ENCODE results near the gene TPPP3. TPM values are rescaled to one million over a fixed set of nuclear protein-coding genes. Genes with fewer than 3 reads are reported as not detected.

TPPP3 gene
- total RNA-seq, 4 donors from 2014 or later = 5.7 to 13.6 (median 9.9) TPM

DNA sequence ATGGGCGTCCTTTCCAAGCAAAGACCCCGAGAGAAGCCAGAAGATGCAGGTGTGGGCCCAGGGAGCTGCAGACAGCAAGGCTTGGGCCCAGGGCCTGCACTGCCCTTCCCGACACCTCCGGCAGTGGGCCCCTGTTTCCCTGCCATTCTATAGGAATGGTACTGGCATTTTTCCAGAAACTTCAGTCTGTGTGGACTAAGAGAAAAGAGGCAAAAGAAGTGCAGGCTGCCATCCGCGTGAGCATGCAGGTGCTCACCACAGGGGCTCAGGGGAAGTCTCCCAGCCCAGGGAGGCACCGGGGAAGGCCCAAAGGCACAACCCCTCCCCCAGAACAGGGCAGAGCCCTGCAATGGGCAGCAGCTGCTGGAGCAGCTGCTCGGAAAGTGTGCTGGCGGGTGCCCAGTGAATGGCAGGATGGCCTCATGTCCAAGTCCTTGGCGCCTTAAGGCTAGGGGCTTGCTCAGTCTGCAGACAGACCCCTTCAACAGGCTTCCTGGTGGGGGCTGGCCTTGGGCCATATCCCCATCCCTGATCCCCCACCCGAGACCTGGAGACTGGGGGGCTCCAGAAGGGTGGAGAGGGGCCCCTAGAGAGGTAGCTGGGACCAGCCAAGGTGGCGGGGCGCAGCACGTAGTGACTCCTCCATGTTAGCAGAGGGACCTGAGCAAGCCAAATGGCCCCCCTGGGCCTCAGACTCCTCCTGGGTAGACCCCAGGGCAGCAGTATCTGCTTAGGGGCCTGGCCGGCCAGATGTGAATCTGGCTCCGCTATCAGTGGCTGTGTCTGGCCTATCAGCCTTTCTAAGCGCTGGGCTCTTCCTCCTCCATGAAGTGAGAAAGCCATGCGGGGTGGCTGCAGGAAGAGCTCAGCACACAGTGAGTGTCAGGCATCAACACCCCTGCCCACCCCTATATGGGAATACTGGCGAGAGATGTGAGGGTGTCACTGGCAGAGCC lies 6.7 kb upstream of the TPPP3 start:
- 67 to 68% methylated on average over 15 to 19 of the region's 19 CpGs for WGBS, 2 donors
- no peak for DNase-seq (ENCODE audit: low spot score in 2 of 2)
- peaks cover 0 to 50% (median 30%) of the 10 kb centered on the region in 4 donors for H3K4me1 ChIP-seq
- no peaks in the 10 kb centered on the region for H3K27me3 ChIP-seq
- TF ChIP-seq, protein P1, sequence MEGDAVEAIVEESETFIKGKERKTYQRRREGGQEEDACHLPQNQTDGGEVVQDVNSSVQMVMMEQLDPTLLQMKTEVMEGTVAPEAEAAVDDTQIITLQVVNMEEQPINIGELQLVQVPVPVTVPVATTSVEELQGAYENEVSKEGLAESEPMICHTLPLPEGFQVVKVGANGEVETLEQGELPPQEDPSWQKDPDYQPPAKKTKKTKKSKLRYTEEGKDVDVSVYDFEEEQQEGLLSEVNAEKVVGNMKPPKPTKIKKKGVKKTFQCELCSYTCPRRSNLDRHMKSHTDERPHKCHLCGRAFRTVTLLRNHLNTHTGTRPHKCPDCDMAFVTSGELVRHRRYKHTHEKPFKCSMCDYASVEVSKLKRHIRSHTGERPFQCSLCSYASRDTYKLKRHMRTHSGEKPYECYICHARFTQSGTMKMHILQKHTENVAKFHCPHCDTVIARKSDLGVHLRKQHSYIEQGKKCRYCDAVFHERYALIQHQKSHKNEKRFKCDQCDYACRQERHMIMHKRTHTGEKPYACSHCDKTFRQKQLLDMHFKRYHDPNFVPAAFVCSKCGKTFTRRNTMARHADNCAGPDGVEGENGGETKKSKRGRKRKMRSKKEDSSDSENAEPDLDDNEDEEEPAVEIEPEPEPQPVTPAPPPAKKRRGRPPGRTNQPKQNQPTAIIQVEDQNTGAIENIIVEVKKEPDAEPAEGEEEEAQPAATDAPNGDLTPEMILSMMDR (IDR thresholded peaks at IDR 0.05) = peak in 1 of 5 experiments; percentile 33
- TF ChIP-seq POLR2A (IDR thresholded peaks at IDR 0.05) = no peak
- H3K27ac ChIP-seq = peak overlapping the region in 1 of 4 donors; percentile 28
- no peak overlapping the region for H3K4me3 ChIP-seq
- peaks cover 0 to 15% (median 0%) of the 10 kb centered on the region in 3 donors for H3K36me3 ChIP-seq
- no peaks in the 10 kb centered on the region for H3K9me3 ChIP-seq

DNA sequence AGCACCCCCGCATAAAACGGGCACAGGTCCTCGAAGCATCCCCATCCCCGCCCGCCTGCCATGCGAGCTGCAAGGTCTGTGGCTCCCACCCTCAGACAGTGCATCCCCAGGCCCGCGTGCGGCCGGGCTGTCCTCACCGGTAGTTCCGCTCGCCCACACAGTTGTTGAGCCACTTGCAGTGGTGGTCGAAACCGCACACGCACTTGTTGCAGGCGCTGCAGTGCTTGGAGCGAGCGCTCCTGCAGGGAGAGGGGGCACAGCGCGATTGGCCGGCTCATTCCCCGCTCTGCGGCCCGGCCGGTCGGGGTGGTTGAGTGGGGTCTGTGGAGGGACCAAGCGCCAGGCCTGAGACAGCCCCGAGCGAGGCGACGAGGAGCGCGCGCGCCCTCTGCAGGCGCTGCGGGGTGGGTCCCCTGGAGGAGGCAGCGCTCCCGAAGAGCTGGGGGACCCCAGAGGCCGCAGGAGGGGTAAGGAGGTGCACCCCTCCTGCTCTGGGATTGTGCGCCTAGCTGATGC lies 6.0 kb upstream of the TPPP3 start:
- TF ChIP-seq, protein P1 (IDR thresholded peaks at IDR 0.05) = peak; percentile 75 to 84 (median 83)
- TF ChIP-seq POLR2A (IDR thresholded peaks at IDR 0.05) (no peak), EP300 (IDR thresholded peaks at IDR 0.05) (no peak)
- Histone ChIP-seq H3K4me3 (peak overlapping the region in 1 of 4 donors; percentile 19), H3K27ac (peak overlapping the region in 1 of 4 donors; percentile 28), H3K9me3 (no peaks in the 10 kb centered on the region), H3K27me3 (no peaks in the 10 kb centered on the region), H3K4me1 (peaks cover 0 to 55% (median 31%) of the 10 kb centered on the region in 4 donors), H3K36me3 (peaks cover 0 to 7% (median 0%) of the 10 kb centered on the region in 3 donors)
- no peak for DNase-seq (ENCODE audit: low spot score in 2 of 2)
- 10 to 13% methylated on average over 29 to 38 of the region's 42 CpGs for WGBS, 2 donors

DNA sequence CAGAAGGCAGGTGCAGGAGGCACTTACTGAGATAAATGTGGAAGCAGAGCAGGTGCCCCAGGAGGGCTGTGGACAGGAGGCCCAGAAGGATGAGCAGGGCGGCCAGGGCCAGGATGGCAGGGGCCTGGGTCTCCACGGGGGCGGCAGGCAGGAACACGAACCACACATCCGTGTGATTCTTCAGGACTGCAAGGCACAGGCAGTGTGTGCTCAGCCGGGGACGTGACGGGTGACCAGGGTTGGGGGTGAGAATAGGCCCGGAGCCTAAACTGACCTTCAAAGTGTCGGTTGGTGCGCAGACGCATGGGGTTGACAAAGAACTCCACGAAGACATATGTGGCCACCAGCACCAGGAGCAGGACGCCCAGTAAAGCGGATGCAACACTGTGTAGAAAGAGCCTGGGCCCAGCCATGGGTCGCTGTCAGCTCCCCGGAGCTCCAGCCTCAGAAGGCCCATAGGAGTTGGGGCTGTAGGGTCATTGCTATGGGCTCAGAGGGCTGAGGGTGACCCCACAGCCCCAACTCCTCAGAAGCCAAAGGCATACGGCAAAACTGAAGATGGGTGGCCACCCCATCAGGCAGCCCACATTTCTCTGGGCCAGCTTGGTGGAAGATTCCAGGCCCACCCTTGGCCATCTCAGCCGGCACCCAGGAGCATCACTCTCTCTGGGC lies 5.4 kb upstream of the TPPP3 start:
- Histone ChIP-seq H3K4me1 (peaks cover 0 to 61% (median 35%) of the 10 kb centered on the region in 4 donors), H3K27me3 (no peaks in the 10 kb centered on the region), H3K27ac (peak overlapping the region in 1 of 4 donors; percentile 85), H3K36me3 (peaks cover 0 to 1% (median 0%) of the 10 kb centered on the region in 3 donors), H3K9me3 (no peaks in the 10 kb centered on the region), H3K4me3 (no peak overlapping the region)
- 86% methylated on average over 18 to 19 of the region's 19 CpGs for WGBS, 2 donors
- TF ChIP-seq, protein P1 (IDR thresholded peaks at IDR 0.05) = no peak
- TF ChIP-seq EP300 (IDR thresholded peaks at IDR 0.05) (no peak), POLR2A (IDR thresholded peaks at IDR 0.05) (no peak)
- no peak for DNase-seq (ENCODE audit: low spot score in 2 of 2)

DNA sequence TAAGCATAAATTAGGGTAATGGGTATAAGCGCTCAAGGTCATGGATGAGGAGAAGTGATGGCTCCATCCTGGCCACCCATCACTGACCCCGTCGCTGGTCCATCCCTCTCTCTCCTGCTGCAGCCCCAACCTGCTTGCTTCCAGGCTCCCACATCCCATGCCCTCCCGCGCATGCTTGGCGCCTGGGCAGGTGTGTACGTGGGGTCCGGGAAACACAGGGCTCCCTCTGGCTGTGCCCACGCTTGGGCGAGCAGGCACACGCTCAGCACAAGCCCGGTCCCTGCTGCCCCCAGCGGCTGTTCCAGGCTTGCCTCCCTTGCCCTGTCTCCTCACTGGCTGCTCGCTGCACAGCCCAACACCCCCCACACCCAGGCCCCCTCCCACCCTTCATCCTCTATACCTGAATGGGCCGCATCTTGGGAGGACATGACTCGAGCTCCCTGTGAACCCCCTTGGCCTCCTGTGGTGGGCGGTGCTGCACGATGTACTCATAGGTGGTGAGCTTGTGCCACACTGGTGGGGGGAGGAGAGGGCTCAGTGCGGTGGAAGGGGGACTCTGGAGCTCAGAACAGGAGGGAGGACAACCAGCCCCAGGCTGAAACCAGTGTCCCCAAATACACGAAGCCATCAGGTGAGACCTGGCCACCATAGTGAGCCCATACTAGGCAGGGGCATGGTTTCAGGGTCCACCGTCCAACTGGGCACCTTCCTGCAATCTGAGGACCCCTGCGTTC lies 4.7 kb upstream of the TPPP3 start:
- Histone ChIP-seq H3K36me3 (no peaks in the 10 kb centered on the region), H3K4me3 (no peak overlapping the region), H3K27me3 (no peaks in the 10 kb centered on the region), H3K9me3 (no peaks in the 10 kb centered on the region), H3K4me1 (peaks cover 0 to 68% (median 42%) of the 10 kb centered on the region in 4 donors), H3K27ac (peak overlapping the region in 1 of 4 donors; percentile 85)
- WGBS, 2 donors = 75 to 80% methylated on average over 15 to 21 of the region's 22 CpGs
- DNase-seq (ENCODE audit: low spot score in 2 of 2) = no peak
- TF ChIP-seq POLR2A (IDR thresholded peaks at IDR 0.05) (no peak), EP300 (IDR thresholded peaks at IDR 0.05) (no peak)
- TF ChIP-seq, protein P1 (IDR thresholded peaks at IDR 0.05) = no peak
